BLaER1 (cell line): ENCODE results near the gene ANXA2.

Experiments used
- H3K27ac ChIP-seq: shearing (Covaris generic); formaldehyde crosslinking; 2 replicates; pipeline ENCODE4 v1.8.1; 2022
- H3K27me3 ChIP-seq: shearing (Covaris generic); formaldehyde crosslinking; 2 replicates; pipeline ENCODE4 v1.8.1; 2022
- H3K36me3 ChIP-seq: shearing (Covaris generic); formaldehyde crosslinking; 2 replicates; pipeline ENCODE4 v1.8.1; 2022
- H3K4me1 ChIP-seq: shearing (Covaris generic); formaldehyde crosslinking; 2 replicates; pipeline ENCODE4 v1.8.1; 2022
- H3K4me2 ChIP-seq: shearing (Covaris generic); formaldehyde crosslinking; 2 replicates; pipeline ENCODE4 v1.8.1; 2022
- H3K4me3 ChIP-seq: shearing (Covaris generic); formaldehyde crosslinking; 2 replicates; pipeline ENCODE4 v1.8.1; 2022
- H3K9ac ChIP-seq: shearing (Covaris generic); formaldehyde crosslinking; 2 replicates; pipeline ENCODE4 v1.8.1; 2022
- H3K9me3 ChIP-seq: shearing (Covaris generic); formaldehyde crosslinking; 2 replicates; pipeline ENCODE4 v1.8.1; 2022
- H4K20me1 ChIP-seq: shearing (Covaris generic); formaldehyde crosslinking; 2 replicates; pipeline ENCODE4 v1.8.1; 2022
- Cebpa-rat ChIP-seq: shearing (Covaris generic); IDR thresholded peaks from 2 replicates; pipeline ENCODE4 v1.8.1; 2022

ANXA2 gene

GRCh38 chr15:60397772-60398445 is at the start of gene ANXA2:
Gene ANXA2 (minus strand): TSS chr15:60397986. CDS start chr15:60386075, 11,911 bp downstream.
- peak within 1 kb of the TSS; percentile 82 for H3K4me3 ChIP-seq
- H3K9ac ChIP-seq = peak within 1 kb of the TSS; percentile 81
- H3K9me3 ChIP-seq = no peaks in the 10 kb centered on the region
- 0 out of 2 replicates have a peak, but pooled peaks cover 8% of the 10 kb centered on the region for H3K36me3 ChIP-seq
- H3K4me1 ChIP-seq = peaks cover 26% of the 10 kb centered on the region
- peak within 1 kb of the TSS; percentile 94 for H3K4me2 ChIP-seq
- peak within 1 kb of the TSS; percentile 73 for H3K27ac ChIP-seq
- no peaks in the 10 kb centered on the region for H3K27me3 ChIP-seq
- H4K20me1 ChIP-seq = no peaks in the 10 kb centered on the region
- no peak for TF ChIP-seq Cebpa-rat

GRCh38 chr15:60444289-60444912 is 46.6 kb upstream of the ANXA2 start:
- H3K9me3 ChIP-seq = no peaks in the 10 kb centered on the region
- no peak overlapping the region for H3K9ac ChIP-seq
- no peak overlapping the region for H3K4me3 ChIP-seq
- no peak for TF ChIP-seq Cebpa-rat
- no peak overlapping the region for H3K27ac ChIP-seq
- H3K27me3 ChIP-seq = no peaks in the 10 kb centered on the region
- no peak overlapping the region for H3K4me2 ChIP-seq
- no peaks in the 10 kb centered on the region for H3K4me1 ChIP-seq
- H3K36me3 ChIP-seq = peaks cover 44% of the 10 kb centered on the region
- no peaks in the 10 kb centered on the region for H4K20me1 ChIP-seq

GRCh38 chr15:60442763-60443162 is 45.0 kb upstream of the ANXA2 start:
- H3K36me3 ChIP-seq = peaks cover 32% of the 10 kb centered on the region
- no peaks in the 10 kb centered on the region for H3K27me3 ChIP-seq
- no peak overlapping the region for H3K4me3 ChIP-seq
- H3K4me2 ChIP-seq = no peak overlapping the region
- no peak overlapping the region for H3K27ac ChIP-seq
- H3K9me3 ChIP-seq = no peaks in the 10 kb centered on the region
- H3K9ac ChIP-seq = no peak overlapping the region
- no peaks in the 10 kb centered on the region for H3K4me1 ChIP-seq
- TF ChIP-seq Cebpa-rat = no peak
- H4K20me1 ChIP-seq = no peaks in the 10 kb centered on the region

- Histone ChIP-seq H3K27ac (no peak overlapping the region), H3K36me3 (peaks cover 37% of the 10 kb centered on the region), H3K9me3 (no peaks in the 10 kb centered on the region), H3K4me3 (no peak overlapping the region), H3K9ac (no peak overlapping the region), H3K4me1 (no peaks in the 10 kb centered on the region), H4K20me1 (no peaks in the 10 kb centered on the region), H3K4me2 (no peak overlapping the region), H3K27me3 (no peaks in the 10 kb centered on the region)
- TF ChIP-seq Cebpa-rat = no peak
Measured at GRCh38 chr15:60442031-60442650, 44.4 kb upstream of the ANXA2 start.

GRCh38 chr15:60441331-60441730 is 43.5 kb upstream of the ANXA2 start:
- Histone ChIP-seq H3K4me1 (no peaks in the 10 kb centered on the region), H3K4me3 (no peak overlapping the region), H3K9me3 (no peaks in the 10 kb centered on the region), H3K9ac (no peak overlapping the region), H3K4me2 (no peak overlapping the region), H3K27me3 (no peaks in the 10 kb centered on the region), H4K20me1 (no peaks in the 10 kb centered on the region), H3K27ac (no peak overlapping the region), H3K36me3 (peaks cover 38% of the 10 kb centered on the region)
- no peak for TF ChIP-seq Cebpa-rat

- Histone ChIP-seq H3K36me3 (peaks cover 50% of the 10 kb centered on the region), H3K27me3 (no peaks in the 10 kb centered on the region), H3K9ac (no peak overlapping the region), H3K4me2 (no peak overlapping the region), H3K4me3 (no peak overlapping the region), H4K20me1 (no peaks in the 10 kb centered on the region), H3K9me3 (no peaks in the 10 kb centered on the region), H3K4me1 (no peaks in the 10 kb centered on the region), H3K27ac (no peak overlapping the region)
- TF ChIP-seq Cebpa-rat = no peak
Measured at GRCh38 chr15:60438646-60439045, 40.9 kb upstream of the ANXA2 start.

GRCh38 chr15:60428935-60429334 is 31.1 kb upstream of the ANXA2 start:
- Histone ChIP-seq H3K4me1 (peaks cover 14% of the 10 kb centered on the region), H3K9me3 (no peaks in the 10 kb centered on the region), H3K27ac (no peak overlapping the region), H4K20me1 (peaks cover 6% of the 10 kb centered on the region; the same call in 1 of the 2 replicates), H3K36me3 (peaks cover 62% of the 10 kb centered on the region), H3K4me2 (no peak overlapping the region), H3K9ac (no peak overlapping the region), H3K4me3 (no peak overlapping the region), H3K27me3 (no peaks in the 10 kb centered on the region)
- no peak for TF ChIP-seq Cebpa-rat

GRCh38 chr15:60426870-60427508 is 29.2 kb upstream of the ANXA2 start:
- no peaks in the 10 kb centered on the region for H3K9me3 ChIP-seq
- no peak overlapping the region for H3K4me3 ChIP-seq
- TF ChIP-seq Cebpa-rat = no peak
- no peak overlapping the region for H3K27ac ChIP-seq
- no peak overlapping the region for H3K4me2 ChIP-seq
- peaks cover 28% of the 10 kb centered on the region for H3K4me1 ChIP-seq
- peaks cover 53% of the 10 kb centered on the region for H3K36me3 ChIP-seq
- no peak overlapping the region for H3K9ac ChIP-seq
- H4K20me1 ChIP-seq = peaks cover 11% of the 10 kb centered on the region; the same call in 1 of the 2 replicates
- no peaks in the 10 kb centered on the region for H3K27me3 ChIP-seq

- H3K4me3 ChIP-seq = no peak overlapping the region
- H3K4me2 ChIP-seq = no peak overlapping the region
- H3K9me3 ChIP-seq = no peaks in the 10 kb centered on the region
- H3K9ac ChIP-seq = no peak overlapping the region
- no peak for TF ChIP-seq Cebpa-rat
- H3K27ac ChIP-seq = no peak overlapping the region
- peaks cover 11% of the 10 kb centered on the region; the same call in 1 of the 2 replicates for H4K20me1 ChIP-seq
- H3K27me3 ChIP-seq = no peaks in the 10 kb centered on the region
- peaks cover 28% of the 10 kb centered on the region for H3K4me1 ChIP-seq
- H3K36me3 ChIP-seq = peaks cover 50% of the 10 kb centered on the region
Measured at GRCh38 chr15:60425461-60425860, 27.7 kb upstream of the ANXA2 start.
